ENCODE data around the gene LPCAT3. TPM values are rescaled to one million over a fixed set of nuclear protein-coding genes. Genes with fewer than 3 reads are reported as not detected.

The LPCAT3 gene
- total RNA-seq, 2 donors from 2014 or later: 87.1 to 87.9 TPM

DNA sequence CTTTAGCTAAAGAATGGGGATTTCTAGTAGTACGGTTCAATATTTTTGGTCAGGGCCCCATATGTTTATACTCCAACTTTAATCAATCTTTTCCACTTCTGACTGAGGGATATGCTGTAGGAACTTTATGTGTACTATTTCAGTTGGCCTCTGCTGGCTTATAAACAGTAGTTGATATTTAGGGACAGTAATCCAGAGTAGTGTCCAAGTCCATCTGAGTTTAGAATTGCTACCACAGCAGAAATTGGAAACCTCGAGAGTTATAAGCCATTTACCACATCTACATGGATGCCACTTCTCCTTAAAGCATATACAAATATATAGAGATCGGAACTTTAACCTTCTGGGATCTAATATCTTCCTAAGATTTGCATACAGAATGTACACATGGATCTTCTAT is 11.6 kb downstream of the LPCAT3 start:
- intact Hi-C loops (cut with DNase I, micrococcal nuclease): no loop called here
- ATAC-seq: no peak
- no peak for DNase-seq

DNA sequence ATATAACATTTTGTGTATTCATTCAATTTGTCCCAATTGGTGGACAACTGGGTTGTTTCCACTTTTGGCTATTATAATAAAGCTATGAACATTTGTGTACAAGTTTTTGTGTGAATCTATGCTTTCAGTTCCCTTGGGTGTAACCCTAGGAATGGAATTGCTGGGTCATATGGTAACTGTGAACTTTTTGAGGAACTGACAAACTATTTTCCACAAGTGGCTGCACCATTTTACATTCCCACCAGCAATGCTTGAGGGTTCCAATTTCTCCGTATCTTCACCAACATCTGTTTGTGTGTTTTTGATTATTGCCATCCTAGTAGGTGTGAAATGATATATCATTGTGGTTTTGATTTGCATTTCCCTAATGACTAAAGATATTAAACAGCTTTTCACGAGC is 13.0 kb downstream of the LPCAT3 start:
- ATAC-seq: no peak
- no peak for DNase-seq
- intact Hi-C loops (cut with DNase I, micrococcal nuclease): no loop called here

DNA sequence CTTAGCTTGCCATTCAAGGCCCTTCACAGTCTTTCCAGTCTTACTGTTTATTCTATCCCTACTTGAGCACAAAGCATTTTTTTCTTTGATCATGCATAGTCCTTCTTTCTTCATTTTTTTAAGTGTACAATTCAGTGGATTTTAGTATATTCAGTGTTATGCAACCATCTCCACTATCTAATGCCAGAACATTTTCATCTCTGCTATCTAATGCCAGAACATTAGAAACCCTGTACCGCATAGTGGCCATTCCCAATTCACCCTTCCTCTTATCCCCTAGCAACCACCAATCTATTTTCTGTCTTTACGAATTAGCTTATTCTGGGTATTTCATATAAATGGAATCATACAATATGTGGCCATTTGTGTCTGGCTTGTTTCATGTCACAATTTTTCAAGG is 13.4 kb downstream of the LPCAT3 start:
- DNase-seq (no peak), ATAC-seq (no peak)
- intact Hi-C loops (cut with DNase I, micrococcal nuclease): no loop called here

DNA sequence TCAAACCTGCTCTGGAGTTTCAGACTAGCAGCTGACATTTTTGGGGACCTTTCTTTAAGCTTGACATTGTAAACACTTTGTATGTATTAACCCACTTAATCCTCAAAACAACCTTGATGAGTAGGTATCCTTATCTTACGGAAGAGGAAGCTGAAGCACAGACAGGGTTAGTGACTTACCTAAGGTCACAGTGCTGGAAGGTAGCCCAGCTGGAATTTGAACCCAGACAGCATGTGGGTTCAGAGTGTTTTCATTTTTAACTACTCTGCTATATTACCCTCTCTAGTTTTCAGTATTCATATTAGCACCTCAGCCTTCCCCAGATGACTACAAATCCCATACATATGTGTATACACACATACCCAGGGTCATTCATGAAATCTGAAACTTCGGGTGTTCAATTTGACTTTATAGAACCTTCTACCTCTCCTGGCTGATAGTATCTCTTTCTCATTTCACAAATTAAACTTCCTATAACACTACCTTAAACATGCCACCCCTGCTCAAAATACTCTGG is 13.9 kb downstream of the LPCAT3 start:
- intact Hi-C loops (cut with DNase I, micrococcal nuclease): no loop called here
- ATAC-seq (peak; percentile 34), DNase-seq (no peak)

DNA sequence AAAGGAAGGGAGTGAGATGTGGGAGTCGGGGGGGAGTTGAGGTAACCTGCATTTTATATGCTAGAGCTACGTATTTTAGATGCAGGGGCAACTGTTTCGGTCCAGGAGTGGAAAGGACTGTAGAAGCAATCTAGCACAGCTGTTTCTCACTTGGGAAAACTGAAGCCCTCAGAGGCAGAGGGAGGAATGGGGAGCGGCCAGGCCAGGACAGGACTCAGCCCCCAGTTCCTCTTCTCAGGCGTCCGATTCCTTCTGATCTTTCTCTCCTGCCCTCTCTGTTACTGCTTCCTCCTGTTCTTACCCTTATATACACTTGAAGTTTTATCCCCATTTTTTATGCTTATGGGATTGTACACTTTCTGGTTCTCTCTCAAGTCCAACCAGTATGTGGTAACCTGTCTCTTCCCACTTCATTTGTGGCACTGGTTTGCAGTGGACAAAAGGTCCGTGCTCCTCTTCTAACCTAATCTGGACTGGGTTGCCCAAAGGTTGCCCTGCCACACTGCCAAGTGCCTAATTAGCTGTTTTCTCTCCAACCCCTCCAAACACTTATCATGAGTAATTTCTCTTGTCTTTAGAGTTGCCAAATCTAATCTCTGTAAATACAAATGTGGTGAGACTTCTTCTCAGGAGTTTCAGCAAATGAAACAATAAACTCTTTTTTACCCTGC is 16.2 kb downstream of the LPCAT3 start:
- DNase-seq (no peak), ATAC-seq (no peak)

DNA sequence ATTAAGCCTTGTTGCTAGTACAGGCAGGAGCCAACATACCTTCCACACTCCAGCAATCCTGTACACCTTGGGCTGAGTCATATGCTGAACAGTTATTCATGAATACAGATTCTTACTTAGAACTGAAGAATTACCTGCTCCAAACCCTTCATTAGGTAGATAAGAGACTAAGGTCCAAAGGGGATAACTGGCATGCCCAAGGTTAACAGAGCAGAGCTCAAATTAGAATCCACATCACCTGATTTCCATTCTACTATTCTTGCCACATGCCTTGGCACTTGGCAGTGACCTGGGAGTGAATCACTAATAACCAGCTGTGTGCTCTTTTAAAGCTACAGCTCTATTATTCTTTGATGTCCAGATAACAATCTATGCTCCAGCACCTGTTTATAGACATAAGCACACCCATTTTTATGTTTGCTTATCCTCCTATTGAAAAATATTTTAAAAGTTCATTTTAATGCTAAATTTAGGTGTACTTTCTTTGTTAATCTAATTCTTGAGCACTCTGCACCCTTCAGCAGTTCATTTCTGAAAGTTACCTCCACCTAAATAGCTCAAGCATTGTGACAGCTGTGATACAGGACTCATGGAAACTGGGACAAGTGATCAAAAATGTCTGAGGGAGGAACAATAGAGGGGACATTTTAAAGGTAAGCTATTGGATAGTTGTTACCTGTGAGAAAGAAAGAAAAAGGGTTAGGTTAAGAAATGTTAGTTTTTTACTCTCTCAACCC is 19.4 kb downstream of the LPCAT3 start:
- ATAC-seq (peak; percentile 78), DNase-seq (no peak)
- intact Hi-C loops (cut with DNase I, micrococcal nuclease): no loop called here

More for the DNA sequence above, 16.2 kb downstream of the LPCAT3 start:
- intact Hi-C loops (cut with DNase I, micrococcal nuclease): no loop called here

DNA sequence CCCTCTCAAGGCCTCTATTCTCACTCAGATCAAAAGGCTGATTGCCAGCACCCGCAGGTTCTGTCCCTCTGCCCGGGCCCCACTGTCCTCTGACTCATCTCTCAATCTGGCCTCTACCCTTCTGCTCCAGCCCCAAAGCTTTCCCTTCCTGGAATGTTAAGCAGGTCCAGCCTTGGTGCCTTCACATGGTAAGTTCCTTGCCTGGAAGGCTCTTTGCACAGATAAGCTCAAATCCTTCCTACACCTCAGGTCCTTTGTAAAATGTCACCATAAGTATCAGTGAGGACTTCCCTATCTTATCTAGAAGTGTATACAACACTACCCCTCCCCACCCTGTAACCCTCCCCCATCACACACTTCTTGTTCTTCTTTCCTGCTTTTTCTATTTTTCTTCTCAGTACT is 22.2 kb downstream of the LPCAT3 start:
- intact Hi-C loops (cut with DNase I, micrococcal nuclease): no loop called here
- DNase-seq (no peak), ATAC-seq (no peak)

DNA sequence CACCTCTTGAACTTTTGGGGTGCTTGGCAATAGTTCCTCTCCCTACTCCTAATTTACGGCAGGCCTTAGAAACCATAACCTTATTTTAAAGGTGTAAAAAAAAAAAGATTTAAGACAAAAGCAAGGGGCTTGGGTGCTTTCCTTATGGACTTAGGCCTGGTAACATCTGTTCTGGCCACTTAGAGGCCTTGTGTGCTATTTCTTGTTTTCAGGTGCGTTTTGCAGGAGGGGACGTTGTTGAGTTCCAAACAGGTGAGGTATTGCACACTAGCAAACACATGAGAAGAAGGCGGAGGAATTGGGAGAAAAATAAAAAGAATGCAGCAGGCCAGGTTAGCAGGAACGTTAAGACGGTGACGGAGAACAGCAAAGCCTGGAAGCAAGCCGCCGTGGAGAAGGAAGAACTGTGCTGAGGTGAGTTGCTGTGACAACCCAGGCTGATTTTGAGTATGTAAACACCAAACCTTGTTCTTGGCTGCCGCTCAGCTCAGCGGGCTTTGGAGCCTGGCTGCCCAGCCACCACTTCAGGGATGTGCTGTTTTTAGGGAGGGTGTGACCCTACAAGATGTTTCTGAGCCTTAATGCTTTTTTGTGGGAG is 30.2 kb downstream of the LPCAT3 start:
- ATAC-seq (peak; percentile 83), DNase-seq (peak; percentile 55 to 76)
- intact Hi-C loops (cut with DNase I, micrococcal nuclease): no loop called here

DNA sequence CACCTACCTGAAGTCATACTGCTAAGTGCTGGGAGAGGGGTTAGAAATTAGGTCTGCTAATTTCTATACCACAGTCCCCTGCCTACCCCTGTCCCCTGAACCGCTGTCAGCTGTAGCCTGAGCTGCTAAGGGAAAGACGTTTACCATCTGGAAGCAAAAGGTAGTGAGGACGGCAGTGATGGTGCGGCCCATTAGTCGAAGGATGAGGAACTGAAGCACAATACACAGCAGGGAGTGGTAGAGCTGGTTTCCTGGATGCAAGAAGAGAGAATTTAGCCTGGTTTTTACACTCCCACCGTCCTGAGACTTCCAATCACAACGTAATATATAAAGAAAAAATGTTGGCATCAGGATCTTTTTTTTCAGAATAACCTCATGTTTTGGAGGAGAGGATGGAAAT is 35.7 kb downstream of the LPCAT3 start:
- ATAC-seq (no peak), DNase-seq (no peak)
- intact Hi-C loops (cut with DNase I, micrococcal nuclease): no loop called here

DNA sequence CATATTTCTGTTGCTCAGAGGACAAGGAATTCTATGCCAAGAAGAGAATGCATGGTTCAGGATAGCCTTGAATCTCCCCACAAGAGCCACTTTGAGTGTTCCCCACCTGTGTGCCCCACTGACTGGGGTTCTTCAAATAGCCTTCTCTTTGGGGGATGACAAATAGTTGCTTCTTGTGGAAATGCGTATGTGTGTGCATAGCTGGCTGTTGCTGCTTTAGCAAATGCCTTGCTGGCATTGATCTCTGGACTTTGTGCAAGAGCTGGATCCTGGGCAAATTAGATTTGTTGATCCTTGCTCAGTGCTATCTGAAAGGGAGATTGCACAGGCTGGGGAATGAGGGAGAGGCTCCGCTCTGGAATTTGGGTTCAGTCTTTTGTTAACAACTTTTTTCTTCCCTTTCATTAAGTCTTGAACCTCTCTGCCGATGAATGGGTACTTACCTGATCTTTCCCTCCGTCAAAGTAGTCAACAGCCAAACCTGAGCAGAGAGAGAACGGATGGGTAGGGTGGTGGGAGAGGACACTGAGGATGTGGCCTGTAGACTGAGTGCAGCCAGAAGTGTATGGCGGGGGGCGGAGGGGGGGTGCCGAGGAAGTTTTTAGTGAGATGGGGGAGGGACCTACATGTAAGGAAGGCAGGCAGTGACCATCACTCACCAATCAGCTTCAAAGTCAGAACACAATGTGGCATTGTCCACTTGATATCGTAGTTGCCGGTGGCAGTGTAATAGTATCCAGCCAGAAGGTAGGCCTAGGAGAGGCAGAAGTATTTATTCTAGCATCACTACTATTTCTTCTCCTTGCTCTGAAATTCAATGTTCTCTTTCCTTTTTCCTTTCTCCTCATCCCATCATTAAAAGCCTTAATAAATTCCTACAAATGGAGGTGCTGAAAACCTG is 36.9 kb downstream of the LPCAT3 start:
- intact Hi-C loops (cut with DNase I, micrococcal nuclease): no loop called here
- ATAC-seq (peak; percentile 41), DNase-seq (no peak)

DNA sequence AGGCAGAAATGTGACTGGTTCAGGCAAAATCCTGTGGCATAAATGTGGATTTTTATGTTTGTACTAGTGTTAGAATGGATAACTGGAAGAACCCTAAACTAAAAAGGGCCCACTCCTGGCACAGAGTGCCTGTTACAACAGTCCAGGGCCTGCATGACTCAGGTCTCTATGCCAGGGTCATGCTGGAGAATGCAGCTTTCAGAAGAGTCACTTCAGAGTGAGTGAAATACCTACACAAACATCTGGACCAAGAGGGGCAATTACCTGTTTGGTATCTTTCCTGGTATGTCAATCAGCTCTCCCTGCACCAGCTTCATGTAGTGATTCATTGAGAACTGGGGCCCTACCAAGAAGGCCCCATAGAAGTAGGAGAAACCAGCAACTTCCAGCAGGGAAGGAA is 37.5 kb downstream of the LPCAT3 start:
- ATAC-seq: no peak
- intact Hi-C loops (cut with DNase I, micrococcal nuclease): no loop called here
- DNase-seq: no peak

DNA sequence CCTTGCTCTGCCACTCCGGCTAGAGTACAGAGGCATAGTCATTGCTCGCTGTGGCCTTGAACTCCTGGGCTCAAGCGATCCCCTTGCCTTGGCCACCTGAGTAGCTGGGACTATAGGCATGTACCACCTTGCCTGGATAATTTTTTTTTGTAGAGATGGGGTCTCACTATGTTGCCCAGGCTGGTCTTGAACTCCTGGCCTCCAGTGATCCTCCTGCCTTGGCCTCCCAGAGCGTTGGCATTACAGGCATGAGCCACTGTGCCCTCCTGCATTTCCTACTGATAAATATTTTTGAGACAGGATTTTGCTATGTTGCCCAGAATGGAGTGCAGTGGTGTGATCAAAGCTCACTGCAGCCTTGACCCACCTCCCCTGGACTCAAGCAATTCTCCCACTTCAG is 38.2 kb downstream of the LPCAT3 start:
- ATAC-seq: no peak
- DNase-seq: no peak
- intact Hi-C loops (cut with DNase I, micrococcal nuclease): no loop called here

DNA sequence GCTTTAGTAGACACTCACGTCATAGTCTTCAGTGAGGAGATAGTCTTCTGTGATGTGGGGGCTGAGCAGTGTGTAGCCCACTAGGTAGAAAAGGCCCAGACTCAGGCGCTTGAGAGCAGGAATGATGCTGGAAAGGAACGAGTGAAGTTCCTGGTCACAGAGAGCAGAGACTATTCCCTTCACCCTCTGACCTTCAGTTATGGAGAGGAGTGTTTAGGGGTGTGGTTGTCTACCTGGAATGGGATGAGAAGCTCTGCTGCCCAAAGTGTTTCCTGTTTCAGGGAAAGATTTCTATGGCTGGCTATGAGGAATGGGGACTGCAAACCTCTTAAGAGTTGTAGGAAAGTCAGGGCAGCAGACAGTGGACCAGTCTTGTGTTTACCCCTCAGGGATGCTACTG is 38.8 kb downstream of the LPCAT3 start:
- intact Hi-C loops (cut with DNase I, micrococcal nuclease): no loop called here
- no peak for DNase-seq
- peak; percentile 70 for ATAC-seq

DNA sequence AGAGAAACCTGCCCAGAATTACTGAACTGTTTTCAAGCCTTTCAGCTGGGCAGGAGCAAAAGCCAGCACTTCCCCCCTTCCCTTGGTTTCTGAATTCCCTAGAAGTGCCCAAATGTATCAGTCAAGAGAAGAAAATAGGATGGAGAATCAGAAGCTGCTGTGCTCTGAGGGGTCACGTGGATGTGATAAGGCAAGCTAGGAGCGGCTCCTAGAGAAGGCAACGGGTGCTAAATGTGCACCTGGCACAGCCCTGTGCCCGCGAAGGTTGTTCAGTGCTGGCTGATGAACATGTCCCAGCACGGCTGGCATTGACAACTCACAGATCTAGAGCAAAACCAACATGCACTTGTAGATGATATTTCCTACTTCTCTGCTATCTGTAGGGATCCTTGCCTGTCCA is 39.3 kb downstream of the LPCAT3 start:
- intact Hi-C loops (cut with DNase I, micrococcal nuclease): no loop called here
- DNase-seq (no peak), ATAC-seq (peak; percentile 10)

DNA sequence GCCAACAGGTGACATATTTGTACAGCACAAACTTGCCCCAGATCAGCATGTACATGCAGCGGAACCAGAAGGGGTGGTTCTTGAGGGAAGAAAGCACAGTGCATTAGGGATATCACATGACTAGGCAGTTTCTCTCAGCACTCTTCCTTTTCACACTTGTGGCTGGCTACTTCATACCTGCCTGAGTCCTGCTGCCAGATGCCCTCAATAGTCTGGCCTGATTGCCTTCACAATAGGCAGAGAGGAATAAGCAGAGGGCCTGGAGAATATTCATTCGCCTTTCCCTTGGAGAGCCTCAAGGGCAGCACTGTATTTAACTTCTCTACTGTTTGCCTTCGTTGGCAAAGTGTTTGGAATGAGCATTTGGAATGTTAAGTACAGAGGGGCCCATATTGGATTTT is 39.7 kb downstream of the LPCAT3 start:
- ATAC-seq (no peak), DNase-seq (no peak)
- intact Hi-C loops (cut with DNase I, micrococcal nuclease): no loop called here

DNA sequence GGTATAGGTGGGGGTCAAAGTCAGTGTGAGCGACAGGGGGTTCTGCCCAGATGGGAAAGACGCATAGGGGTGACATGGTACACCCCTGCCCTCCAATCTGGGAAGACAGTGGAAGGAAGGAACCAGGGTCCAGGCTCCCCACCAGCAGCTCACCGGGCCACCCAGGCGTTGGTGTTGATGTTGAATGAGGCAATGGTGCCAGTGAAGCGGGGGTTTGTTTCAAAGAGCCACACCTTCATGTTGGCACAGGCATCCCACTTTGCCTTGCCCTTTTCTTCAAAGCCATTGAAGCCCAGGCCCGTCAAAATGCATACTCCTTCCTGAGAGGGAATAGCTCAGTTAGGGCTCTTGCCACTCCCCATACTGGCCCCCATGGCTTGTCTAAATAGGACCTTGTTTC is 40.1 kb downstream of the LPCAT3 start:
- no peak for ATAC-seq
- no peak for DNase-seq
- intact Hi-C loops (cut with DNase I, micrococcal nuclease): no loop called here

DNA sequence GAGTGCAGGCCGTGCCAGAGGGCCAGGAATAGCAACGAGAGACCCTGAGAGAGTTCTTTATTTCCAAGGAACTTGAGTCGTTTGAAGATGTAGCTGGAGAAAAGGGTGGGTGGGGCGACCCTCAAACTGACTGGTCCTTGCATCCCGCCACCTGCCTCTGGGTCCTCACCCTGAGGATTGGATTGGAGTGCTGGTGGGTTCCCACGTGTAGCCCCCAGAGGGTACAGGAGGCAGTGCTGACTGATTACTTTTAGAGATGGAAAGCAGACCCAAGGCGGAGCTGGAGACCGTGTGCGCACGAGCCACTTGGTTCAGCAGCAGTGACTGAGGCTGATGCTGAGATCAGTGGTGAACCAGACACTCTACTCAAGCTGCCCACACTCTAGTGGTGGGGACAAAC is 40.6 kb downstream of the LPCAT3 start:
- intact Hi-C loops (cut with DNase I, micrococcal nuclease): no loop called here
- DNase-seq (no peak), ATAC-seq (no peak)

DNA sequence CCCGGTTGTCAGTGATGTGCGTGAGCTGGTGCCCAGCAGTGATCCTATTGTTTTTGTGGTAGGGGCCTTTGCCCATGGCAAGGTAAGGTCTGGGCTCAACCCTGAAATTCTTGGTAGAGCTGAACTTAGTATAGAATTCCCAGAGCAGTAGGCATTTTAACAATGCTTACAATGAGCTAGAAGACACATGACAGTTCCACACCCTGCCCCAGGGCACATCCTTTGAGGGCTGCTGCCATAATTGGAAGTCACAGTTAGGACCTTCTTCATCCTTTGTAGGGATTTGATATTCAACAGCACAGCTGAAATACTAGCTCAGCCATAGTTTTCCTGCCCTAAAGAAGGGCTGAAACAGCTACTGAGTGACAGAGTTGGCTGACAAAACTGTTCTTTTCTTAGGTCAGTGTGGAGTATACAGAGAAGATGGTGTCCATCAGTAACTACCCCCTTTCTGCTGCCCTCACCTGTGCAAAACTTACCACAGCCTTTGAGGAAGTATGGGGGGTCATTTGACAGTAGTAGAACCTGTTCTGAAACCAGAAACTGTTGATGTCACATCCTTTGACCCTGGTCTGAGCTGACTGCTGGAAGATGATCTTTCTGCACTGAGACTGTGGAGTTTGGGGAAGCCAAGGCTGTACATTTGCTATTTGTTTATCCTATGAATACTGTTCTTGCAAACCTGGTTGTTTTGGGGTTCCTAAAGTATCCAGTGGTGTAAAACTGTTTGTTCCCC is 42.8 kb downstream of the LPCAT3 start:
- intact Hi-C loops (cut with DNase I, micrococcal nuclease): no loop called here
- ATAC-seq: no peak
- no peak for DNase-seq

DNA sequence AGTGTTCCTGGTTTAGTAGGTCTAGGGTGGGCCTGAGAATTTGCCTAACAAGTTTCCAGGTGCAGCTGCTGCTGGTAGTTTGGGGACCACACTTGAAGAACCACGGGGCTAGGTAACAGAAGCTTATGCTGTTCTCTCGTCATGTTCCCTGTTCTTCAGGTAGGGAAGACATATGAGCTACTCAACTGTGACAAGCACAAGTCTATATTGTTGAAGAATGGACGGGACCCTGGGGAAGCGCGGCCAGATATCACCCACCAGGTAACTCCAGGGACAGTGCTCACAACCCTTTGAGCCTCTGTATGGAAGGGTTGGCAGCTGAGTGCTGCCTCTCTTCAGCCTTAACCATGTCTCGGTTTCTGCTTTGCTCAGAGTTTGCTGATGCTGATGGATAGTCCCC is 44.1 kb downstream of the LPCAT3 start:
- DNase-seq (no peak), ATAC-seq (no peak)
- intact Hi-C loops (cut with DNase I, micrococcal nuclease): no loop called here

Data from left colon (tissue), 2 donors.